ENCODE results near the gene AGFG2. TPM values are rescaled to one million over a fixed set of nuclear protein-coding genes. Genes with fewer than 3 reads are reported as not detected.

AGFG2 gene
- total and polyA plus RNA-seq, 2 of the 4 experiments (the other 2 are of a cell fraction), result 3.0 to 10.0 TPM

DNA sequence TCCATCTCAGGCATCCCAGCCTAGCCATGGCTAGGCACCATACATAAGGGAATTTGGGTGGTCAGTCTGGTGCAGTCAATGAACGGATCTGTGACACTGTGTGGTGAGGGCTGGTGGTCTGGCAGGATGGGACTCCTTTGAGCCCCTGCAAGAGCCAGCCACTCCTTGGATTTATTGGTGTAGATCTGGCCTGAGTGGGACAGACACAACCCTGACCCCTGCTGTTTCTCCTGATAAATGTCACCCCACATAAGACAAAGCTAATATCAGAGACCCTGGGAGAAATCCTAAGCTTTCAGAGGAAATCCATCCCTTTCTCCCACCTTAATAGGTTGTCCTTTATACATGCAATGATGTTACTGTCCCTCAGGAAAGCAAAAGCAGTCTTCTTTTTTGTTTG is 49.4 kb downstream of the AGFG2 start:
- Histone ChIP-seq H3K27ac (ENCODE audit: insufficient read depth, low read length) (no peak overlapping the region), H4K5ac (ENCODE audit: low read depth, low read length) (no peak overlapping the region), H2AK5ac (ENCODE audit: low read depth, low read length) (no peak overlapping the region; the same call in 1 of the 2 replicates), H3K18ac (ENCODE audit: low read depth, low read length) (no peak overlapping the region), H3K79me1 (ENCODE audit: low read depth in 1 of 2, low read length in 2 of 2) (peaks cover 6 to 24% of the 10 kb centered on the region in 2 experiments; a peak in 3 of 4 replicates), H3K4me2 (ENCODE audit: low read depth, low read length) (no peak overlapping the region), H3K4me3 (ENCODE audit: insufficient read depth, low read depth, low read length) (no peak overlapping the region), H2BK20ac (ENCODE audit: low read depth, low read length) (no peak overlapping the region), H2AFZ (replicated peaks; ENCODE audit: low read length, poor library complexity) (no peak overlapping the region), H3K27me3 (ENCODE audit: control insufficient read depth, insufficient read depth, low read length) (no peaks in the 10 kb centered on the region), H3K14ac (replicated peaks; ENCODE audit: low read depth, low read length) (no peak overlapping the region), H3K4me1 (ENCODE audit: control insufficient read depth, insufficient read depth, low read length) (peaks cover 12% of the 10 kb centered on the region), H3K9me1 (ENCODE audit: insufficient read depth, low read length) (no peaks in the 10 kb centered on the region), H2AK9ac (replicated peaks; ENCODE audit: low read depth, low read length, poor library complexity) (no peak overlapping the region), H2BK120ac (ENCODE audit: low read depth, low read length) (no peak overlapping the region), H3K4ac (ENCODE audit: low read depth, low read length) (no peak overlapping the region), H3K56ac (ENCODE audit: extremely low read depth, insufficient read depth, low read length) (no peak overlapping the region), H4K91ac (ENCODE audit: insufficient read depth, low read depth, low read length) (no peak overlapping the region), H4K8ac (ENCODE audit: low read depth in 2 of 2, low read length in 2 of 2) (no peak overlapping the region), H3K36me3 (ENCODE audit: control insufficient read depth, insufficient read depth, low read length) (no peaks in the 10 kb centered on the region; the same call in 1 of the 2 replicates), H3K9me3 (ENCODE audit: control insufficient read depth, insufficient read depth, low read length) (no peaks in the 10 kb centered on the region), H3K9ac (ENCODE audit: low read depth, low read length) (no peak overlapping the region), H3K23ac (ENCODE audit: low read depth, low read length) (no peak overlapping the region), H4K20me1 (ENCODE audit: insufficient read depth, low read length) (peaks cover 22% of the 10 kb centered on the region), H2BK5ac (ENCODE audit: low read depth, low read length, poor library complexity, severe bottlenecking) (no peak overlapping the region), H2BK15ac (ENCODE audit: low read depth, low read length) (no peak overlapping the region)
- ChIA-PET POLR2A (ENCODE audit: unreplicated experiment) (interaction anchor here (0.5 to 0.6 kb wide), 3 partner anchors 14 to 120 kb away, joined by 5 to 18 read pairs (median 5); partner anchors contain the start of gene PCOLCE), CTCF (interaction anchor here (0.6 to 0.9 kb wide), 3 partner anchors 14 to 31 kb away, joined by 3 to 4 read pairs (median 3); partner anchors contain the start of genes MOSPD3 and PCOLCE)
- WGBS, 2 experiments (ENCODE audit: extremely low coverage in 2 of 2, insufficient read length in 1 of 2), result no CpG with 5 or more reads among the region's 1 CpG
- dilution Hi-C loops (cut with HindIII; ENCODE audit: low sequenced_read_pairs, unreplicated experiment) (no loop called here), in situ Hi-C loops (cut with MboI; ENCODE audit: low sequenced_read_pairs) (loop anchor here (25.0 kb wide), 1 partner anchor 274 kb away; the partner anchor contains the start of genes SLC12A9 and TRIP6), intact Hi-C loops (cut with micrococcal nuclease) (loop anchor here (10.0 kb wide), 1 partner anchor 246 kb away; no protein-coding TSS in a partner anchor)
- ATAC-seq (ENCODE audit: low read depth), result no peak
- peak; percentile 20 for DNase-seq
- no TSS peak for BruUV-seq (replicated peaks)
- TF ChIP-seq RFX5 (IDR thresholded peaks at IDR 0.05; ENCODE audit: low read depth, low read length) (no peak), SMC3 (IDR thresholded peaks at IDR 0.05; ENCODE audit: low read depth, low read length) (peak; percentile 26; the same call in 1 of the 2 replicates), MAZ (IDR thresholded peaks at IDR 0.05; ENCODE audit: borderline replicate concordance, low read depth, low read length) (no peak), MXI1 (IDR thresholded peaks at IDR 0.05; ENCODE audit: borderline replicate concordance, low read depth, low read length) (no peak), MAFK (IDR thresholded peaks at IDR 0.05; ENCODE audit: low read depth, low read length) (no peak), CEBPB (IDR thresholded peaks at IDR 0.05; ENCODE audit: low read depth, low read length) (no peak), FOS (IDR thresholded peaks at IDR 0.05; ENCODE audit: low read depth, low read length) (no peak), RCOR1 (IDR thresholded peaks at IDR 0.05; ENCODE audit: insufficient replicate concordance, low read length) (no peak), POLR2A (IDR thresholded peaks at IDR 0.05; ENCODE audit: low read depth, low read length) (no peak), RAD21 (IDR thresholded peaks at IDR 0.05; ENCODE audit: low read length) (peak; percentile 46)
- TF ChIP-seq, protein P1, sequence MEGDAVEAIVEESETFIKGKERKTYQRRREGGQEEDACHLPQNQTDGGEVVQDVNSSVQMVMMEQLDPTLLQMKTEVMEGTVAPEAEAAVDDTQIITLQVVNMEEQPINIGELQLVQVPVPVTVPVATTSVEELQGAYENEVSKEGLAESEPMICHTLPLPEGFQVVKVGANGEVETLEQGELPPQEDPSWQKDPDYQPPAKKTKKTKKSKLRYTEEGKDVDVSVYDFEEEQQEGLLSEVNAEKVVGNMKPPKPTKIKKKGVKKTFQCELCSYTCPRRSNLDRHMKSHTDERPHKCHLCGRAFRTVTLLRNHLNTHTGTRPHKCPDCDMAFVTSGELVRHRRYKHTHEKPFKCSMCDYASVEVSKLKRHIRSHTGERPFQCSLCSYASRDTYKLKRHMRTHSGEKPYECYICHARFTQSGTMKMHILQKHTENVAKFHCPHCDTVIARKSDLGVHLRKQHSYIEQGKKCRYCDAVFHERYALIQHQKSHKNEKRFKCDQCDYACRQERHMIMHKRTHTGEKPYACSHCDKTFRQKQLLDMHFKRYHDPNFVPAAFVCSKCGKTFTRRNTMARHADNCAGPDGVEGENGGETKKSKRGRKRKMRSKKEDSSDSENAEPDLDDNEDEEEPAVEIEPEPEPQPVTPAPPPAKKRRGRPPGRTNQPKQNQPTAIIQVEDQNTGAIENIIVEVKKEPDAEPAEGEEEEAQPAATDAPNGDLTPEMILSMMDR (conservative IDR thresholded peaks at IDR 0.05; ENCODE audit: low read depth, low read length), result peak; percentile 43
- TF ChIP-seq, protein P2, sequence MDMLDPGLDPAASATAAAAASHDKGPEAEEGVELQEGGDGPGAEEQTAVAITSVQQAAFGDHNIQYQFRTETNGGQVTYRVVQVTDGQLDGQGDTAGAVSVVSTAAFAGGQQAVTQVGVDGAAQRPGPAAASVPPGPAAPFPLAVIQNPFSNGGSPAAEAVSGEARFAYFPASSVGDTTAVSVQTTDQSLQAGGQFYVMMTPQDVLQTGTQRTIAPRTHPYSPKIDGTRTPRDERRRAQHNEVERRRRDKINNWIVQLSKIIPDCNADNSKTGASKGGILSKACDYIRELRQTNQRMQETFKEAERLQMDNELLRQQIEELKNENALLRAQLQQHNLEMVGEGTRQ (IDR thresholded peaks at IDR 0.05; ENCODE audit: low read depth, low read length), result no peak
